ENCODE data around the gene GPRIN1.

Gene GPRIN1

GRCh38 chr5:176609724-176610434, at the start of gene GPRIN1:
GPRIN1 (minus strand) TSS chr5:176610156; CDS start chr5:176599834, 10,322 bp downstream.
- peak; percentile 41 for DNase-seq

GRCh38 chr5:176659512-176659839, 49.5 kb upstream of the GPRIN1 start:
- DNase-seq = no peak

GRCh38 chr5:176658817-176659511, 49.0 kb upstream of the GPRIN1 start:
- DNase-seq = no peak

- peak; percentile 63 for DNase-seq
These were observed 48.1 kb upstream of the GPRIN1 start for GRCh38 chr5:176658007-176658599.

- no peak for DNase-seq
These were observed 46.6 kb upstream of the GPRIN1 start for GRCh38 chr5:176656467-176656990.

- DNase-seq = no peak
These were observed 44.9 kb upstream of the GPRIN1 start for GRCh38 chr5:176654856-176655255.

- peak; percentile 54 for DNase-seq
These were observed 43.7 kb upstream of the GPRIN1 start for GRCh38 chr5:176653401-176654385.

GRCh38 chr5:176652136-176652535, 42.2 kb upstream of the GPRIN1 start:
- DNase-seq = no peak

- no peak for DNase-seq
These were observed 41.6 kb upstream of the GPRIN1 start for GRCh38 chr5:176651472-176651980.

- no peak for DNase-seq
These were observed 40.5 kb upstream of the GPRIN1 start for GRCh38 chr5:176650354-176650884.

- DNase-seq = peak; percentile 46
These were observed 38.7 kb upstream of the GPRIN1 start for GRCh38 chr5:176648474-176649194.

- no peak for DNase-seq
These were observed 38.0 kb upstream of the GPRIN1 start for GRCh38 chr5:176647843-176648473.

GRCh38 chr5:176647030-176647842, 37.3 kb upstream of the GPRIN1 start, which contains the start of gene TSPAN17:
TSPAN17 (plus strand) TSS chr5:176647484; CDS start chr5:176647616, 132 bp downstream.
- DNase-seq = peak; percentile 98

- DNase-seq = no peak
These were observed 36.7 kb upstream of the GPRIN1 start for GRCh38 chr5:176646707-176647029.

- DNase-seq = no peak
These were observed 36.2 kb upstream of the GPRIN1 start for GRCh38 chr5:176646049-176646706.

- DNase-seq = no peak
These were observed 35.1 kb upstream of the GPRIN1 start for GRCh38 chr5:176644878-176645670.

- DNase-seq = no peak
These were observed 34.3 kb upstream of the GPRIN1 start for GRCh38 chr5:176644294-176644693.

GRCh38 chr5:176643491-176644219, 33.7 kb upstream of the GPRIN1 start:
- DNase-seq = no peak
